GM23248 (cell line): ENCODE data around the gene ZNF488. TPM values are rescaled to one million over a fixed set of nuclear protein-coding genes. Genes with fewer than 3 reads are reported as not detected.

Source experiments
- DNase-seq: peaks from one replicate; pipeline ENCODE4 v3.0.0-alpha.2; 2015
- H2AFZ ChIP-seq: fragments of 200-600 bp; sonication (generic); 2 replicates; pipeline ENCODE4 v1.6.1; 2016; ENCODE audit warnings: antibody characterized with exemption
- H3F3A ChIP-seq: fragments of 200-600 bp; sonication (generic); 2 replicates; pipeline ENCODE4 v1.6.1; 2016; ENCODE audit warnings: mild to moderate bottlenecking, antibody characterized with exemption, mixed run types; ENCODE audit not compliant: insufficient read depth
- H3K27ac ChIP-seq: fragments of 200-600 bp; sonication (generic); 2 replicates; pipeline ENCODE4 v1.5.1; 2016; ENCODE audit warnings: mild to moderate bottlenecking
- H3K27me3 ChIP-seq: fragments of 200-600 bp; sonication (generic); replicated peaks from 2 replicates; pipeline ENCODE4 v1.6.1; 2016; ENCODE audit warnings: mild to moderate bottlenecking; ENCODE audit not compliant: insufficient read depth
- H3K36me3 ChIP-seq: fragments of 200-600 bp; sonication (generic); 2 replicates; pipeline ENCODE4 v1.6.1; 2016; ENCODE audit warnings: low read depth, mild to moderate bottlenecking
- H3K4me1 ChIP-seq: fragments of 200-600 bp; sonication (generic); 2 replicates; pipeline ENCODE4 v1.6.1; 2016; ENCODE audit warnings: mild to moderate bottlenecking; ENCODE audit not compliant: insufficient read depth
- H3K4me2 ChIP-seq: fragments of 200-600 bp; sonication (generic); one replicate; pipeline ENCODE4 v1.6.1; 2016; ENCODE audit warnings: mild to moderate bottlenecking; ENCODE audit not compliant: unreplicated experiment
- H3K4me3 ChIP-seq: fragments of 200-600 bp; sonication (generic); 2 replicates; pipeline ENCODE4 v1.5.1; 2016; ENCODE audit warnings: mild to moderate bottlenecking
- H3K79me2 ChIP-seq: fragments of 200-600 bp; sonication (generic); 2 replicates; pipeline ENCODE4 v1.6.1; 2016; ENCODE audit warnings: mild to moderate bottlenecking; ENCODE audit not compliant: insufficient read depth
- H3K9ac ChIP-seq: fragments of 200-600 bp; sonication (generic); 2 replicates; pipeline ENCODE4 v1.6.1; 2016; ENCODE audit warnings: mild to moderate bottlenecking
- H3K9me2 ChIP-seq: fragments of 200-600 bp; sonication (generic); 2 replicates; pipeline ENCODE4 v1.6.1; 2016; ENCODE audit warnings: mixed run types, mild to moderate bottlenecking, moderate library complexity; ENCODE audit not compliant: insufficient read depth
- H3K9me3 ChIP-seq: fragments of 200-600 bp; sonication (generic); one replicate; pipeline ENCODE4 v1.6.1; 2017; ENCODE audit warnings: low read depth
- H4K20me1 ChIP-seq: fragments of 200-600 bp; sonication (generic); 2 replicates; pipeline ENCODE4 v1.6.0; 2016; ENCODE audit not compliant: insufficient read depth
- EZH2 ChIP-seq: fragments of 200-600 bp; sonication (generic); IDR thresholded peaks from 2 replicates; pipeline ENCODE4 v1.6.1; 2018; ENCODE audit warnings: antibody characterized with exemption, mild to moderate bottlenecking; ENCODE audit not compliant: insufficient read depth, poor library complexity, severe bottlenecking
- EZH2phosphoT487 ChIP-seq: fragments of 200-600 bp; sonication (generic); IDR thresholded peaks from 2 replicates; pipeline ENCODE4 v1.6.1; 2018; ENCODE audit warnings: antibody characterized with exemption, moderate library complexity, mild to moderate bottlenecking, low read depth; ENCODE audit not compliant: insufficient read depth
- WGBS, 2 experiments: methylation state at CpG; one replicate each; pipeline ENCODE4 v1.1.6; 2015 to 2017; ENCODE audit warnings: low lambda C conversion rate in 2 of 2, low coverage in 1 of 2; ENCODE audit errors: missing lambda C conversion rate in 2 of 2; 5-methylcytosine and 5-hydroxymethylcytosine counted together
- in situ Hi-C: fragments of 300-500 bp; cut with MboI; formaldehyde crosslinking; loops from 2 replicates; pipeline ENCODE4 v1.15.0; 2020
- polyA plus RNA-seq: library from polyadenylated mRNA; unstranded; fragments of >200 nt; fragmentation: Nextera tagmentation; extraction: Ambion mirVana; gene quantifications from 2 replicates; pipeline ENCODE4 v1.2.1, GENCODE V29; 2016
- total RNA-seq: library from RNA; depleted of rRNA; stranded (reverse); fragments of >200 nt; shearing (Covaris generic); gene quantifications from 2 replicates; pipeline ENCODE4 v1.2.3, GENCODE V29; 2014; rRNA removed

ZNF488 gene, protein sequence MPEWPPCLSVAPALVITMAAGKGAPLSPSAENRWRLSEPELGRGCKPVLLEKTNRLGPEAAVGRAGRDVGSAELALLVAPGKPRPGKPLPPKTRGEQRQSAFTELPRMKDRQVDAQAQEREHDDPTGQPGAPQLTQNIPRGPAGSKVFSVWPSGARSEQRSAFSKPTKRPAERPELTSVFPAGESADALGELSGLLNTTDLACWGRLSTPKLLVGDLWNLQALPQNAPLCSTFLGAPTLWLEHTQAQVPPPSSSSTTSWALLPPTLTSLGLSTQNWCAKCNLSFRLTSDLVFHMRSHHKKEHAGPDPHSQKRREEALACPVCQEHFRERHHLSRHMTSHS
- not detected in 2 replicates for total RNA-seq
- polyA plus RNA-seq: 0.11 TPM in 1 of 2 replicates, not detected in the other

DNA sequence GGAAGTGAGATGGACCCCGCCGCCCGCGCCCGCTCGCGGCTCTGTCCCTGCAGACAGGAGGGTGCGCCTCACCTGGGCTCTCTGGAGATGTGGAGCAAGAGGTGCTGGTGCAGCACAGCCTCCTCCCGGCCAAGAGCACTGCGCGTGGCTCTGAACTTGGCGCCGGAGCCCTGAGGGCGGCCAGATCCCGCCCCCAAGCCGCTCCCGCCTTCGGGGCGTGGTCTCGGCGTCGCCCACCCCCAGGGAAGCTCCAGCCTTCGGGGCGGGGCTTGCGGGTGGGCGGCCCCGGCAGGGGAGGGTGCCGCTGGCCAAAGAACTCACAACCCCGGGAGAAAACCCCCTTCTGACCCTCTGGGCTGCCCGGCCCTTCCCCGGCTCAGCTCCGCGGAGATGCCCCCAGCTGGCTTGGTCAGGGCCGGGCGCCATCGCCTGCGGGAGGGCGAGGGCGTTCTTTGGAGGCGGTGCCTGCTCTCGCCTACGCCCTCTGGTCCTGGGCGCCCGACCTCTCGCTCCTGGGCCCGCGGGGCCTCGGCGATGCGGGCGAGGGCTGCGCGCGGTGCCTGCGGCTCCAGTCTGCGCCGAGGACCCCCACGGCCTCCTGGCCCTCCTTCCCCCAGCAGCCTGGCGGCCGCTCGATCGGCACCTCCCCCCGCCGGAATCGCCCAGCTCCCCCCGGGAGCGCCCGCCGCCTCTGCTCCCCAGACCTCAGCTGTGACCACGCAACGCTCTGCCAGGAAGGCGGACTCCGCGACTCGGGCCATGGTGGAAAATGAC is at the start of gene ZNF488:
ZNF488 (minus strand) TSS at position 146 of the 774 bp plus-strand sequence. CDS start 15,464 bp downstream, outside the sequence.
- H3F3A ChIP-seq: no peaks in the 10 kb centered on the region
- DNase-seq: peak; percentile 86
- H3K4me3 ChIP-seq: peak within 1 kb of the TSS; percentile 81
- peak within 1 kb of the TSS; percentile 76 for H3K4me2 ChIP-seq
- 1 to 4% methylated on average over 32 to 68 of the region's 75 CpGs for WGBS, 2 experiments
- H3K36me3 ChIP-seq: no peaks in the 10 kb centered on the region
- H3K79me2 ChIP-seq: no peaks in the 10 kb centered on the region
- TF ChIP-seq EZH2: no peak
- TF ChIP-seq EZH2phosphoT487: no peak
- H3K27me3 ChIP-seq: peaks cover 32% of the 10 kb centered on the region
- H2AFZ ChIP-seq: peak within 1 kb of the TSS; percentile 86
- no peaks in the 10 kb centered on the region for H3K4me1 ChIP-seq
- no peaks in the 10 kb centered on the region for H3K9me2 ChIP-seq
- H3K9me3 ChIP-seq: no peaks in the 10 kb centered on the region
- H3K27ac ChIP-seq: no peak within 1 kb of the TSS
- in situ Hi-C loops: loop anchor here (5.0 kb wide), 1 partner anchor 1102 kb away; no protein-coding TSS in a partner anchor
- no peaks in the 10 kb centered on the region for H4K20me1 ChIP-seq
- H3K9ac ChIP-seq: peak within 1 kb of the TSS; percentile 68

DNA sequence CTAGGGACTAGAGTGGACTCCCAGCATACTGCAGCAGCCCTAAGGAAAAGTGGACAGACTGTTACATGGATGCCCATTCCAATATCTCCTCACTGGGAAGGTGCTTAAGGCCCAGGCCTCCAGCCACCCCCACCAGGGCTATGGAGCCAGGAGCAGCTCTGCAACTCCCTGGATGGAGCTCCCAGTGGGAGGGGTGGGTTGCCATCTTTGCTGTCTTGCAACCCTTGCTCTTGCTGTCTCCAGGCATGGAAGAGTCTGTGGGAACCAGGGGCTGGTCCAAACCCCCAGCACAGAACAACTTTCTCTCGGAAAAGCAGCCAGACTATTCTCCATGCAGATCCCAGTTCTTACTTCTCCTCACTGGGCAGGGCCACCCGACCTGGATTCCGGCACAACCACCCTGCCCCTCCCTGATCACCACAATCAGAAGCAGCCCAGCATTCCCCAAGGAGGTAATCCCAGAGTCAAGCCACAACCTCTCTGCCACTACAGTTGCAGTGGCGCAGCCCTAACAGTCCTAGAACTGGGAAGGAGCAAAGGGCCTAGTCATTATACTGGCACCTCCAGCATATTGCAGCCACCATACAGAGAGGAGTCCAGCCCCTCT is 41.8 kb upstream of the ZNF488 start:
- no peaks in the 10 kb centered on the region for H3K79me2 ChIP-seq
- H3K36me3 ChIP-seq: no peaks in the 10 kb centered on the region
- H3K27ac ChIP-seq: no peak overlapping the region
- TF ChIP-seq EZH2phosphoT487 (no peak), EZH2 (no peak)
- DNase-seq: no peak
- H3F3A ChIP-seq: peaks cover 9% of the 10 kb centered on the region; the same call in 1 of the 2 replicates
- H3K4me2 ChIP-seq: no peak overlapping the region
- no peaks in the 10 kb centered on the region for H3K9me3 ChIP-seq
- no peaks in the 10 kb centered on the region for H4K20me1 ChIP-seq
- in situ Hi-C loops: no loop called here
- no peak overlapping the region for H2AFZ ChIP-seq
- WGBS, 2 experiments: 47 to 62% methylated on average over 4 of the region's 4 CpGs
- no peak overlapping the region for H3K9ac ChIP-seq
- peaks cover 17% of the 10 kb centered on the region for H3K27me3 ChIP-seq
- H3K4me1 ChIP-seq: peaks cover 3% of the 10 kb centered on the region; the same call in 1 of the 2 replicates
- H3K4me3 ChIP-seq: no peak overlapping the region
- no peaks in the 10 kb centered on the region for H3K9me2 ChIP-seq

DNA sequence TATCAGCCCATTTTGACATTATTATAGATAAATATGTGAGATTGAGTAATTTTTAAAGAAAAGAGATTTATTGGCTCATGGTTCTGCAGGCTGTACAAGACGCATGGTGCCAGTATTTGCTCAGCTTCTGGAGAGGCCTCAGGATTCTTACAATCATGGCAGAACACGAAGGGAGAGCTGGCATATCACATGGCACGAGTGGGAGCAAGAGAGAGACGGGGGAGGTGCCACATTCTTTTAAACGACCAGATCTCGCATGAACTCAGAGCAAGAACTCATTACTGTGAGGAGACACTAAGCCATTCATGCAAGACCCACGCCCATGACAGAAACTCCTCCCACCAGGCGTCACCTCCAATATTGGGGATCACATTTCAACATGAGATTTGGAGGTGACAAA is 40.1 kb upstream of the ZNF488 start:
- Histone ChIP-seq H3K9me2 (no peaks in the 10 kb centered on the region), H3F3A (peaks cover 9% of the 10 kb centered on the region; the same call in 1 of the 2 replicates), H3K79me2 (no peaks in the 10 kb centered on the region), H3K4me1 (peaks cover 6% of the 10 kb centered on the region; the same call in 1 of the 2 replicates), H3K9ac (no peak overlapping the region), H3K9me3 (no peaks in the 10 kb centered on the region), H3K4me3 (no peak overlapping the region), H4K20me1 (no peaks in the 10 kb centered on the region), H3K27me3 (peaks cover 2% of the 10 kb centered on the region), H3K4me2 (no peak overlapping the region), H3K27ac (no peak overlapping the region), H3K36me3 (no peaks in the 10 kb centered on the region), H2AFZ (no peak overlapping the region)
- in situ Hi-C loops: no loop called here
- no peak for TF ChIP-seq EZH2phosphoT487
- TF ChIP-seq EZH2: no peak
- 32 to 35% methylated on average over 8 of the region's 8 CpGs for WGBS, 2 experiments
- no peak for DNase-seq

DNA sequence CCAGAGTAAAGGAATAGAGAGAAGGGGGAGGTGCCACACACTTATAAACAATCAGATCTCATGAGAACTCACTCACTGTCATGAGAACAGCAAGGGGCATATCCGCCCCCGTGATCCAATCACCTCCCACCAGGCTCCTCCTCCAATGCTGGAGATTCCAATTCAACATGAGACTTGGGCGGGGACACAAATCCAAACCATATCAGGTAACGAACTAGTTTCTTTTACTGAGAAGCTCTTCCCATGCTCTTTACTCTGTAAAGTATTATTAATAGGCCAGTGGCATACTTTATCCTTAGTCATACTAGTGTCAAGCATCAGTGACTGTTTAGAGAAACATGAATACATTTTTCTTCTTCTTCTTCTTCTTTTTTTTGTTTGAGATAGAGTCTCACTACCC is 39.4 kb upstream of the ZNF488 start:
- peak; percentile 59 for DNase-seq
- in situ Hi-C loops: no loop called here
- no peak overlapping the region for H2AFZ ChIP-seq
- H3K4me2 ChIP-seq: no peak overlapping the region
- H3K4me3 ChIP-seq: no peak overlapping the region
- H3K9me3 ChIP-seq: no peaks in the 10 kb centered on the region
- no peak overlapping the region for H3K27ac ChIP-seq
- 59 to 68% methylated on average over 4 of the region's 4 CpGs for WGBS, 2 experiments
- peaks cover 9% of the 10 kb centered on the region; the same call in 1 of the 2 replicates for H3F3A ChIP-seq
- no peaks in the 10 kb centered on the region; the same call in 1 of the 2 replicates for H3K27me3 ChIP-seq
- no peaks in the 10 kb centered on the region for H3K79me2 ChIP-seq
- H3K9me2 ChIP-seq: no peaks in the 10 kb centered on the region
- H3K9ac ChIP-seq: no peak overlapping the region
- no peak for TF ChIP-seq EZH2phosphoT487
- no peak for TF ChIP-seq EZH2
- H3K36me3 ChIP-seq: no peaks in the 10 kb centered on the region
- H3K4me1 ChIP-seq: peaks cover 6% of the 10 kb centered on the region; the same call in 1 of the 2 replicates
- H4K20me1 ChIP-seq: no peaks in the 10 kb centered on the region
